GM21786 (cell line): ENCODE data around the gene ANKRD6.

ENCODE experiments used
- ATAC-seq: cut with Tn5 transposase; IDR thresholded peaks from one replicate; pipeline ENCODE4 v1.9.1; 2021; ENCODE audit not compliant: unreplicated experiment

The ANKRD6 gene

GRCh38 chr6:89682991-89683390 is 250.0 kb downstream of the ANKRD6 start:
- ATAC-seq = no peak
